ENCODE results near the gene ME1. TPM values are rescaled to one million over a fixed set of nuclear protein-coding genes. Genes with fewer than 3 reads are reported as not detected.
A peak's percentile ranks its signal among the peaks of the same experiment; 100 is the strongest.

ME1 gene
- total and polyA plus RNA-seq, 9 of the 15 experiments (the other 6 are each of a cell fraction or from before 2014, with no cell fraction given) = 3.2 to 10.4 (median 5.5) TPM

- TF ChIP-seq, protein P1, sequence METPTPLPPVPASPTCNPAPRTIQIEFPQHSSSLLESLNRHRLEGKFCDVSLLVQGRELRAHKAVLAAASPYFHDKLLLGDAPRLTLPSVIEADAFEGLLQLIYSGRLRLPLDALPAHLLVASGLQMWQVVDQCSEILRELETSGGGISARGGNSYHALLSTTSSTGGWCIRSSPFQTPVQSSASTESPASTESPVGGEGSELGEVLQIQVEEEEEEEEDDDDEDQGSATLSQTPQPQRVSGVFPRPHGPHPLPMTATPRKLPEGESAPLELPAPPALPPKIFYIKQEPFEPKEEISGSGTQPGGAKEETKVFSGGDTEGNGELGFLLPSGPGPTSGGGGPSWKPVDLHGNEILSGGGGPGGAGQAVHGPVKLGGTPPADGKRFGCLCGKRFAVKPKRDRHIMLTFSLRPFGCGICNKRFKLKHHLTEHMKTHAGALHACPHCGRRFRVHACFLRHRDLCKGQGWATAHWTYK (CRISPR knock-in tag; IDR thresholded peaks at IDR 0.05) = no peak
- TF ChIP-seq LEF1 (IDR thresholded peaks at IDR 0.05) (no peak), RBM22 (IDR thresholded peaks at IDR 0.05; ENCODE audit: low read depth, low read length, poor library complexity, severe bottlenecking) (no peak)
These were observed 12.8 kb downstream of the ME1 start (continued) for GRCh38 chr6:83417880-83418663.

DNA sequence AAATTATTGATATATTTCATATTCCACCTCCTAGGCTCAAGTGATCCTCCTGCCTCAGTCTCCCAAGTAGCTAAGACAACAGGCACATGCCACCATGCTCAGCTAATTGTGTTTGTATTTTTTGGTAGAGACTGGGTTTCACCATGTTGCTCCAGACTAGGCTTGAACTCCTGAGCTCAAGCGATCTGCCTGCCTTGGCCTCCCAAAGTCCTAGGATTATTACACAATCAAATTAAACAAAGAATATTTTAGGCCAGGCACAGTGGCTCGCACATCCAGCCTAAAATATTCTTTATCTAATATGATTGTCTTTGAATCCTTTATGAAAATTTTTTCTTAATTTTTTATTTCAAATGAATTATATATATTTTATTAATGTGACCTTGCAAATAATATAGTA, 17.8 kb downstream of the ME1 start:
- POLR2A ChIA-PET = no interaction called here
- intact Hi-C loops (cut with micrococcal nuclease) = loop anchor here (10.0 kb wide), 1 partner anchor 348 kb away; the partner anchor contains the start of genes DOP1A and UBE3D
- Histone ChIP-seq H4K20me1 (replicated peaks; ENCODE audit: control insufficient read depth, insufficient read depth, low read length) (no peaks in the 10 kb centered on the region), H3K9ac (ENCODE audit: insufficient read depth in 1 of 2, low read depth in 2 of 2, low read length in 2 of 2) (no peak overlapping the region), H3K79me2 (ENCODE audit: control insufficient read depth, insufficient read depth, low read length) (no peaks in the 10 kb centered on the region; the same call in 2 of the 3 replicates), H3K9me1 (ENCODE audit: control insufficient read depth, insufficient read depth, low read length) (no peaks in the 10 kb centered on the region), H2AFZ (ENCODE audit: low read depth, low read length) (no peak overlapping the region), H3K36me3 (ENCODE audit: control insufficient read depth, insufficient read depth, low read length) (no peaks in the 10 kb centered on the region), H3K9me3 (replicated peaks; ENCODE audit: control insufficient read depth, insufficient read depth, low read depth, low read length) (no peaks in the 10 kb centered on the region), H3K27me3 (ENCODE audit: control insufficient read depth in 2 of 2, insufficient read depth in 2 of 2, low read length in 2 of 2) (no peaks in the 10 kb centered on the region), H3K4me3 (no peak overlapping the region), H3K4me1 (replicated peaks in 1 of 2; ENCODE audit: control insufficient read depth in 2 of 2, insufficient read depth in 2 of 2, low read length in 2 of 2) (0 out of 5 replicates have a peak, but pooled peaks cover 0 to under 1% of the 10 kb centered on the region in 2 experiments), H3K27ac (ENCODE audit: extremely low read depth, low read depth, low read length) (no peak overlapping the region), H3K4me2 (ENCODE audit: insufficient read depth, low read length) (no peak overlapping the region)
- no peak for ATAC-seq
- no TSS peak for BruUV-seq (replicated peaks)
- DNase-seq (ENCODE audit: extremely low read depth in 1 of 4, low spot score in 3 of 4) = no peak
- 62% methylated on average over 2 of the region's 2 CpGs for WGBS (ENCODE audit: insufficient coverage, low coverage, missing lambda C conversion rate)
- CTCF ChIA-PET (ENCODE audit: low intra/inter-chr PET ratio) = no interaction called here
- FAIRE-seq = no peak
- TF ChIP-seq BRD4 (IDR thresholded peaks at IDR 0.05) (no peak), CEBPB (tag; IDR thresholded peaks at IDR 0.05) (0 out of 2 replicates have a peak, but pooled peaks have one; percentile 19), ZNF280B (CRISPR knock-in tag; IDR thresholded peaks at IDR 0.05) (no peak), SIN3A (IDR thresholded peaks at IDR 0.05; ENCODE audit: borderline replicate concordance in 2 of 2, control insufficient read depth in 1 of 2, low read depth in 2 of 2, low read length in 2 of 2) (no peak), CREBBP (IDR thresholded peaks at IDR 0.05; ENCODE audit: low read depth, low read length) (no peak), FOXM1 (IDR thresholded peaks at IDR 0.05; ENCODE audit: low read depth) (no peak), FOXM1 (CRISPR knock-in tag; IDR thresholded peaks at IDR 0.05; ENCODE audit: low read depth) (no peak), CTCF (IDR thresholded peaks at IDR 0.05 in 2 of 3, conservative IDR thresholded peaks at IDR 0.05 in 1 of 3; ENCODE audit: insufficient read depth in 2 of 3, low read depth in 1 of 3, low read length in 3 of 3) (no peak), CBX5 (IDR thresholded peaks at IDR 0.05; ENCODE audit: borderline replicate concordance, low read depth) (no peak)
- in situ Hi-C loops (cut with MboI) = no loop called here

All from K562 (cell line).